Limb (tissue), 2 donors: ENCODE results near the gene OSBPL9.
A peak's percentile ranks its signal among the peaks of the same experiment; 100 is the strongest.
"Not testable (repeated sequence)": the region's sequence is repeated elsewhere in the genome, so short reads cannot be mapped to it uniquely, and the experiment has no call there.

Experiments
- DNase-seq, 2 donors: peaks; one replicate each; pipeline ENCODE4 v3.0.0-alpha.2; 2016; ENCODE audit errors: extremely low spot score in 2 of 2

OSBPL9 gene

GRCh38 chr1:51708911-51709760 is 92.2 kb downstream of the OSBPL9 start:
- no peak for DNase-seq

- no peak for DNase-seq
Observed at GRCh38 chr1:51709951-51710350, 93.1 kb downstream of the OSBPL9 start.

GRCh38 chr1:51712590-51712989 is 95.7 kb downstream of the OSBPL9 start:
- DNase-seq: no peak

- no peak for DNase-seq
Observed at GRCh38 chr1:51714374-51715019, 97.6 kb downstream of the OSBPL9 start.

- no peak for DNase-seq
Observed at GRCh38 chr1:51715369-51715768, 98.5 kb downstream of the OSBPL9 start.

- no peak for DNase-seq
Observed at GRCh38 chr1:51716746-51717145, 99.9 kb downstream of the OSBPL9 start.

GRCh38 chr1:51717842-51718241 is 101.0 kb downstream of the OSBPL9 start:
- DNase-seq: no peak

- no peak for DNase-seq
Observed at GRCh38 chr1:51719146-51719545, 102.3 kb downstream of the OSBPL9 start.

GRCh38 chr1:51724797-51725196 is 107.9 kb downstream of the OSBPL9 start:
- DNase-seq: no peak

GRCh38 chr1:51726051-51726450 is 109.2 kb downstream of the OSBPL9 start:
- DNase-seq: no peak

- no peak for DNase-seq
Observed at GRCh38 chr1:51726544-51727225, 109.8 kb downstream of the OSBPL9 start.

GRCh38 chr1:51727366-51727765 is 110.5 kb downstream of the OSBPL9 start:
- DNase-seq: no peak

- DNase-seq: no peak
Observed at GRCh38 chr1:51728611-51729155, 111.8 kb downstream of the OSBPL9 start.

- DNase-seq: peak; percentile 47 to 91
Observed at GRCh38 chr1:51729156-51729823, 112.4 kb downstream of the OSBPL9 start.

GRCh38 chr1:51729824-51730301 is 113.0 kb downstream of the OSBPL9 start:
- no peak for DNase-seq

GRCh38 chr1:51731998-51732397 is 115.1 kb downstream of the OSBPL9 start:
- DNase-seq: no peak

- DNase-seq: no peak
Observed at GRCh38 chr1:51732701-51733425, 116.0 kb downstream of the OSBPL9 start.

GRCh38 chr1:51733426-51733774 is 116.5 kb downstream of the OSBPL9 start:
- not testable (repeated sequence) for DNase-seq

- no peak for DNase-seq
Observed at GRCh38 chr1:51733793-51734522, 117.1 kb downstream of the OSBPL9 start.
